SK-N-SH (cell line): ENCODE measurements around the gene SOCS3. TPM values are rescaled to one million over a fixed set of nuclear protein-coding genes. Genes with fewer than 3 reads are reported as not detected.

ENCODE experiments used
- CTCF ChIA-PET: fragments of 300-600, 350-600 bp; formaldehyde crosslinking; extraction: SDS; loops from one replicate; lab custom pipeline; 2021; lab: Yijun Ruan, JAX
- POLR2A ChIA-PET: fragments of 350-600 bp; sonication (Branson Sonifier 250); formaldehyde crosslinking; extraction: SDS; loops from one replicate; lab custom pipeline; 2020; ENCODE audit warnings: antibody characterized with exemption, inconsistent platforms; lab: Yijun Ruan, JAX
- DNase-seq: peaks from one replicate; pipeline ENCODE4 v3.0.0; 2012
- H2AFZ ChIP-seq: fragments of 200-600 bp; sonication (generic); 2 replicates; pipeline ENCODE4 v1.8.1; 2016; ENCODE audit warnings: antibody characterized with exemption, mild to moderate bottlenecking, low read depth
- H3F3A ChIP-seq: fragments of 200-600 bp; sonication (generic); replicated peaks from 2 replicates; pipeline ENCODE3; 2016; ENCODE audit warnings: antibody characterized with exemption, mild to moderate bottlenecking; ENCODE audit not compliant: insufficient read depth
- H3K27ac ChIP-seq, 2 experiments: fragments of 200-500 bp in 1 of 2; fragments of 200-600 bp in 1 of 2; sonication (Bioruptor generic) in 1 of 2; sonication (generic), shearing (Covaris generic) in 1 of 2; 2 replicates each; pipeline versions ENCODE4 v1.5.1 to v1.6.1; 2014 to 2016; ENCODE audit warnings: low read depth in 2 of 2, inconsistent platforms in 1 of 2, low read length in 1 of 2, mild to moderate bottlenecking in 1 of 2, mixed read lengths in 1 of 2
- H3K27me3 ChIP-seq: fragments of 200-600 bp; sonication (generic), shearing (Covaris generic); 2 replicates; pipeline ENCODE4 v1.6.1; 2016; ENCODE audit warnings: mixed run types; ENCODE audit not compliant: insufficient read depth
- H3K36me3 ChIP-seq, 2 experiments: fragments of 200-500 bp in 1 of 2; fragments of 200-600 bp in 1 of 2; sonication (Bioruptor generic) in 1 of 2; sonication (generic) in 1 of 2; replicated peaks in 1 of 2; 2 replicates each; pipeline versions ENCODE3 to v1.5.1; 2014 to 2016; ENCODE audit warnings: low read length in 1 of 2, mild to moderate bottlenecking in 1 of 2; ENCODE audit not compliant: insufficient read depth in 2 of 2, control insufficient read depth in 1 of 2
- H3K4me1 ChIP-seq, 2 experiments: fragments of 200-500 bp in 1 of 2; fragments of 200-600 bp in 1 of 2; sonication (Bioruptor generic) in 1 of 2; sonication (generic), shearing (Covaris generic) in 1 of 2; 2 replicates each; pipeline versions ENCODE4 v1.5.1 to v1.6.1; 2014 to 2016; ENCODE audit warnings: low read depth in 1 of 2, low read length in 1 of 2, mixed run types in 1 of 2; ENCODE audit not compliant: insufficient read depth in 2 of 2, control insufficient read depth in 1 of 2
- H3K4me2 ChIP-seq: fragments of 200-600 bp; sonication (generic), shearing (Covaris generic); 2 replicates; pipeline ENCODE4 v1.6.1; 2017; ENCODE audit warnings: mixed run types
- H3K4me3 ChIP-seq, 2 experiments: fragments of 200-500 bp in 1 of 2; fragments of 200-600 bp in 1 of 2; sonication (Bioruptor generic) in 1 of 2; sonication (generic), shearing (Covaris generic) in 1 of 2; 2 replicates each; pipeline versions ENCODE4 v1.5.1 to v1.8.1; 2014 to 2016; ENCODE audit warnings: low read depth in 2 of 2, inconsistent platforms in 1 of 2, low read length in 1 of 2, mild to moderate bottlenecking in 1 of 2, mixed read lengths in 1 of 2, moderate library complexity in 1 of 2
- H3K79me2 ChIP-seq: fragments of 200-600 bp; sonication (generic); 2 replicates; pipeline ENCODE4 v1.8.1; 2017; ENCODE audit warnings: mild to moderate bottlenecking; ENCODE audit not compliant: insufficient read depth
- H3K9ac ChIP-seq: fragments of 200-600 bp; sonication (generic); 2 replicates; pipeline ENCODE4 v1.6.1; 2017; ENCODE audit warnings: mixed run types
- H3K9me2 ChIP-seq: fragments of 200-600 bp; sonication (generic); 2 replicates; pipeline ENCODE4 v1.6.1; 2017; ENCODE audit warnings: mixed run types
- H3K9me3 ChIP-seq: fragments of 200-600 bp; sonication (generic); 2 replicates; pipeline ENCODE4 v1.6.1; 2017; ENCODE audit warnings: mixed run types, mild to moderate bottlenecking, moderate library complexity
- H4K20me1 ChIP-seq: fragments of 200-600 bp; sonication (generic); 2 replicates; pipeline ENCODE4 v1.6.1; 2017; ENCODE audit warnings: mild to moderate bottlenecking, mixed run types; ENCODE audit not compliant: insufficient read depth
- CHD2 ChIP-seq: fragments of 150-350 bp; IDR thresholded peaks from 2 replicates; pipeline ENCODE4 v1.6.1; 2018; ENCODE audit warnings: low read length; ENCODE audit not compliant: partially characterized antibody
- ELF1 ChIP-seq: IDR thresholded peaks from 2 replicates; pipeline ENCODE4 v1.4.0; 2012
- FOSL2 ChIP-seq: IDR thresholded peaks from 2 replicates; pipeline ENCODE4 v1.4.0; 2012; ENCODE audit warnings: low read depth, mild to moderate bottlenecking, moderate library complexity, borderline replicate concordance
- IRF3 ChIP-seq: fragments of 150-350 bp; IDR thresholded peaks from 2 replicates; pipeline ENCODE4 v1.6.1; 2016; ENCODE audit warnings: mild to moderate bottlenecking, low read depth, low read length
- MXI1 ChIP-seq: IDR thresholded peaks from 2 replicates; pipeline ENCODE4 v1.6.1; 2012; ENCODE audit warnings: mild to moderate bottlenecking, low read depth, low read length, improper control_type of control experiment
- NRF1 ChIP-seq: IDR thresholded peaks from 2 replicates; pipeline ENCODE4 v1.6.1; 2012; ENCODE audit warnings: low read depth, mild to moderate bottlenecking, low read length
- RCOR1 ChIP-seq: fragments of 150-350 bp; IDR thresholded peaks from 2 replicates; pipeline ENCODE4 v1.6.1; 2017; ENCODE audit warnings: antibody characterized with exemption, low read length
- TAF1 ChIP-seq: IDR thresholded peaks from 2 replicates; pipeline ENCODE4 v1.6.1; 2012; ENCODE audit warnings: low read depth, mild to moderate bottlenecking, low read length, moderate library complexity, borderline replicate concordance
- TEAD4 ChIP-seq: IDR thresholded peaks from 2 replicates; pipeline ENCODE4 v1.4.0; 2012; ENCODE audit warnings: mild to moderate bottlenecking, borderline replicate concordance; ENCODE audit not compliant: insufficient read depth
- YY1 ChIP-seq: IDR thresholded peaks from 2 replicates; pipeline ENCODE4 v1.4.0; 2012; ENCODE audit warnings: low read depth, mild to moderate bottlenecking
- ZBTB33 ChIP-seq: IDR thresholded peaks from 2 replicates; pipeline ENCODE4 v1.4.0; 2012; ENCODE audit warnings: low read depth, borderline replicate concordance
- WGBS: methylation state at CpG from one replicate; pipeline ENCODE4 v1.1.6; 2017; ENCODE audit warnings: low lambda C conversion rate; 5-methylcytosine and 5-hydroxymethylcytosine counted together
- polyA plus RNA-seq, 3 experiments: library from polyadenylated mRNA; depleted of rRNA; stranded (reverse); fragments of >200 nt; gene quantifications; 2 replicates each; pipeline ENCODE4 v1.2.3, GENCODE V29; 2012
- TF ChIP-seq, protein P1 (sequence below): IDR thresholded peaks from 2 replicates; pipeline ENCODE4 v1.4.0; 2012; ENCODE audit warnings: low read depth, borderline replicate concordance

The SOCS3 gene
- polyA plus RNA-seq, 1 of the 3 experiments (the other 2 are of a cell fraction), result 24.9 TPM

DNA sequence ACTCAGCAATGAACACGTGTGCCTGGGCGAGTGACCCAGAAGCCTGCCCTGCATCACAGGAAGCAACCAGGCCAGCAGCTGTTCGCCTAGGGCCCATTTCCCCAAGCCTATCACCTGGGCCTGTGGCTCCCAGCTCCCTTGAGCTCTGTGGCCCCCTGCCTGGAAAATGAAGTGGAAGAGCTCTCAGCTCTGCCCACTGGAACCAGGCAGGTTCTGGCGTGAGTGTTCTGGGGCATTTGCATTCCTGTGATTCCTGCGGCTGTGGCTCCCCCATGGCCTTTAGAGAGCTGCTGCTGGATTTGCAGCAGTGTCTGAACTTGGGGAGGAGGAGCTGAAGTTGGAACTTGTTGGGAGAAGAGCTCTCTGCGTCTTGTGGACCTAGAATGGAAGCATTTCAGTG is 41.4 kb upstream of the SOCS3 start:
- no peaks in the 10 kb centered on the region for H3K27me3 ChIP-seq
- TF ChIP-seq CHD2, result no peak
- no peak for TF ChIP-seq FOSL2
- TF ChIP-seq, protein P1, sequence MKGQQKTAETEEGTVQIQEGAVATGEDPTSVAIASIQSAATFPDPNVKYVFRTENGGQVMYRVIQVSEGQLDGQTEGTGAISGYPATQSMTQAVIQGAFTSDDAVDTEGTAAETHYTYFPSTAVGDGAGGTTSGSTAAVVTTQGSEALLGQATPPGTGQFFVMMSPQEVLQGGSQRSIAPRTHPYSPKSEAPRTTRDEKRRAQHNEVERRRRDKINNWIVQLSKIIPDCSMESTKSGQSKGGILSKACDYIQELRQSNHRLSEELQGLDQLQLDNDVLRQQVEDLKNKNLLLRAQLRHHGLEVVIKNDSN, result no peak
- TF ChIP-seq YY1, result no peak
- no peak for TF ChIP-seq TEAD4
- no peak for TF ChIP-seq IRF3
- TF ChIP-seq ZBTB33, result no peak
- TF ChIP-seq, all 33 proteins: peak for 0
- 85% methylated on average over 4 of the region's 6 CpGs for WGBS
- no peak overlapping the region for H3K9ac ChIP-seq
- no peak overlapping the region for H2AFZ ChIP-seq
- DNase-seq, result no peak
- no peaks in the 10 kb centered on the region for H3K9me3 ChIP-seq
- no peak overlapping the region for H3K27ac ChIP-seq
- peaks cover 59 to 77% of the 10 kb centered on the region in 2 experiments for H3K36me3 ChIP-seq
- ChIA-PET POLR2A (no interaction called here), CTCF (interaction anchor here (1.1 to 3.0 kb wide), 6 partner anchors 10 to 150 kb away, joined by 3 to 22 read pairs (median 4); no protein-coding TSS in a partner anchor)
- peaks cover 57% of the 10 kb centered on the region; the same call in 1 of the 2 replicates for H3K79me2 ChIP-seq
- no peaks in the 10 kb centered on the region for H3F3A ChIP-seq
- no peaks in the 10 kb centered on the region for H3K9me2 ChIP-seq
- H4K20me1 ChIP-seq, result peaks cover 22% of the 10 kb centered on the region
- no peak overlapping the region for H3K4me2 ChIP-seq
- no peak overlapping the region for H3K4me3 ChIP-seq
- peaks cover 0 to 2% of the 10 kb centered on the region in 2 experiments; a peak in 1 of 4 replicates for H3K4me1 ChIP-seq

GRCh38 chr17:78400581-78401240 is 40.8 kb upstream of the SOCS3 start:
- no peak overlapping the region for H3K9ac ChIP-seq
- no peaks in the 10 kb centered on the region for H3K9me2 ChIP-seq
- peaks cover 62 to 78% of the 10 kb centered on the region in 2 experiments for H3K36me3 ChIP-seq
- CTCF ChIA-PET, result interaction anchor here (1.3 to 3.0 kb wide), 5 partner anchors 10 to 21 kb away, joined by 3 to 22 read pairs (median 5); no protein-coding TSS in a partner anchor
- H3F3A ChIP-seq, result no peaks in the 10 kb centered on the region
- TF ChIP-seq TEAD4 (no peak), ELF1 (no peak), IRF3 (no peak), RCOR1 (no peak), MXI1 (no peak), TAF1 (no peak), NRF1 (no peak)
- TF ChIP-seq, all 33 proteins: peak for 0
- Histone ChIP-seq H3K4me3 (no peak overlapping the region), H4K20me1 (peaks cover 28% of the 10 kb centered on the region), H3K27ac (no peak overlapping the region), H3K79me2 (peaks cover 57% of the 10 kb centered on the region), H3K4me2 (no peak overlapping the region), H3K4me1 (peaks cover 0 to 3% of the 10 kb centered on the region in 2 experiments; a peak in 1 of 4 replicates), H3K9me3 (no peaks in the 10 kb centered on the region), H3K27me3 (no peaks in the 10 kb centered on the region), H2AFZ (no peak overlapping the region)
- WGBS, result 86% methylated on average over 17 of the region's 17 CpGs
- DNase-seq, result no peak
- POLR2A ChIA-PET, result no interaction called here
